Esophagus squamous epithelium (tissue), 5 donors: Measurements from ENCODE around the gene PPP2R3A. TPM values are rescaled to one million over a fixed set of nuclear protein-coding genes. Genes with fewer than 3 reads are reported as not detected.
"Not testable (repeated sequence)": the region's sequence is repeated elsewhere in the genome, so short reads cannot be mapped to it uniquely, and the experiment has no call there.

Experiments used
- DNase-seq: peaks from one replicate; lab custom pipeline; 2025; lab: John Stamatoyannopoulos, UW
- H3K27ac ChIP-seq, 4 donors: fragments of 200-600 bp; sonication (generic); one replicate each; pipeline ENCODE4 v1.5.1; 2016 to 2019; ENCODE audit warnings: mild to moderate bottlenecking in 1 of 4
- H3K27me3 ChIP-seq, 4 donors: fragments of 200-600 bp; sonication (generic); 1 replicate in 3 of 4; 2 replicates in 1 of 4; pipeline versions ENCODE4 v1.5.1 to v1.6.0; 2017 to 2021; ENCODE audit warnings: antibody characterized with exemption in 1 of 4
- H3K36me3 ChIP-seq, 3 donors: fragments of 200-600 bp; sonication (generic); one replicate each; pipeline ENCODE4 v1.5.1; 2016 to 2019
- H3K4me1 ChIP-seq, 3 donors: fragments of 200-600 bp; sonication (generic); one replicate each; pipeline ENCODE4 v1.5.1; 2017 to 2019
- H3K4me3 ChIP-seq, 4 donors: fragments of 200-600 bp; sonication (generic); 1 replicate in 3 of 4; 2 replicates in 1 of 4; pipeline ENCODE4 v1.5.1; 2016 to 2019; ENCODE audit warnings: mild to moderate bottlenecking in 2 of 4, moderate library complexity in 1 of 4
- H3K9me3 ChIP-seq, 3 donors: fragments of 200-600 bp; sonication (generic); one replicate each; pipeline ENCODE4 v1.5.1; 2016 to 2019
- CTCF ChIP-seq, 6 experiments: fragments of 450-650 bp in 4 of 6; fragments of 200-600 bp in 2 of 6; sonication (generic) in 2 of 6; IDR thresholded peaks; one replicate each; pipeline ENCODE4 v1.5.1; 2016 to 2019; ENCODE audit warnings: antibody characterized with exemption in 6 of 6, mild to moderate bottlenecking in 4 of 6, moderate library complexity in 4 of 6
- POLR2A ChIP-seq, 4 donors: fragments of 450-650 bp; IDR thresholded peaks; one replicate each; pipeline ENCODE4 v1.6.1; 2017; ENCODE audit warnings: antibody characterized with exemption in 4 of 4, mild to moderate bottlenecking in 4 of 4, moderate library complexity in 3 of 4
- WGBS, 2 donors: methylation state at CpG; one replicate each; pipeline ENCODE4 v1.1.5; 2018; 5-methylcytosine and 5-hydroxymethylcytosine counted together
- intact Hi-C: fragments of 100-400 bp; cut with DNase I; formaldehyde crosslinking; loops from one replicate; pipeline ENCODE4 v1.15.0; 2022
- total RNA-seq, 4 donors: library from RNA; depleted of rRNA; stranded (reverse); fragments of >200 nt; gene quantifications; one replicate each; pipeline ENCODE4 v1.1.0, GENCODE V29; 2016
- donor health status: DM: yes; HTN: yes; CAD: no.

PPP2R3A gene
- total RNA-seq, 4 donors from 2014 or later: 9.4 to 15.6 (median 13.6) TPM

- no peak for DNase-seq
- TF ChIP-seq POLR2A (IDR thresholded peaks at IDR 0.05) (no peak), CTCF (IDR thresholded peaks at IDR 0.05) (no peak)
- 50% methylated on average over 1 to 2 of the region's 2 CpGs for WGBS, 2 donors
- H3K36me3 ChIP-seq: peaks cover 0 to 4% (median 0%) of the 10 kb centered on the region in 3 donors
- no peaks in the 10 kb centered on the region for H3K9me3 ChIP-seq
- intact Hi-C loops: no loop called here
- no peaks in the 10 kb centered on the region for H3K27me3 ChIP-seq
- no peak overlapping the region for H3K4me3 ChIP-seq
- no peak overlapping the region for H3K27ac ChIP-seq
- H3K4me1 ChIP-seq: no peaks in the 10 kb centered on the region
These were observed 170.9 kb downstream of the PPP2R3A start for GRCh38 chr3:136136454-136136853.

- no peaks in the 10 kb centered on the region for H3K9me3 ChIP-seq
- H3K27me3 ChIP-seq: no peaks in the 10 kb centered on the region
- no peak for DNase-seq
- H3K4me3 ChIP-seq: no peak overlapping the region
- intact Hi-C loops: no loop called here
- peaks cover 0 to 13% (median 8%) of the 10 kb centered on the region in 3 donors for H3K4me1 ChIP-seq
- peaks cover 0 to 34% (median 0%) of the 10 kb centered on the region in 3 donors for H3K36me3 ChIP-seq
- H3K27ac ChIP-seq: no peak overlapping the region
- no peak for TF ChIP-seq CTCF (IDR thresholded peaks at IDR 0.05)
- no peak for TF ChIP-seq POLR2A (IDR thresholded peaks at IDR 0.05)
These were observed 175.8 kb downstream of the PPP2R3A start for GRCh38 chr3:136141291-136141785.

- Histone ChIP-seq H3K36me3 (peaks cover 0 to 36% (median 0%) of the 10 kb centered on the region in 3 donors), H3K27ac (peak overlapping the region in 1 of 4 donors; percentile 28), H3K4me3 (no peak overlapping the region), H3K4me1 (peaks cover 0 to 14% (median 8%) of the 10 kb centered on the region in 3 donors), H3K27me3 (no peaks in the 10 kb centered on the region), H3K9me3 (no peaks in the 10 kb centered on the region)
- no peak for DNase-seq
- 61% methylated on average over 4 of the region's 4 CpGs for WGBS, 2 donors
- intact Hi-C loops: no loop called here
- TF ChIP-seq CTCF (IDR thresholded peaks at IDR 0.05) (no peak), POLR2A (IDR thresholded peaks at IDR 0.05) (no peak)
These were observed 176.4 kb downstream of the PPP2R3A start for GRCh38 chr3:136141891-136142290.

GRCh38 chr3:136142592-136142991 lies 177.1 kb downstream of the PPP2R3A start:
- Histone ChIP-seq H3K27ac (peak overlapping the region in 1 of 4 donors; percentile 28), H3K36me3 (peaks cover 0 to 41% (median 0%) of the 10 kb centered on the region in 3 donors), H3K27me3 (no peaks in the 10 kb centered on the region), H3K4me3 (no peak overlapping the region), H3K9me3 (no peaks in the 10 kb centered on the region), H3K4me1 (peaks cover 0 to 17% (median 8%) of the 10 kb centered on the region in 3 donors)
- no peak for DNase-seq
- WGBS, 2 donors: 37 to 38% methylated on average over 3 of the region's 3 CpGs
- TF ChIP-seq POLR2A (IDR thresholded peaks at IDR 0.05) (no peak), CTCF (IDR thresholded peaks at IDR 0.05) (no peak)
- intact Hi-C loops: no loop called here

- WGBS, 2 donors: 91 to 100% methylated on average over 4 of the region's 4 CpGs
- DNase-seq, H3K9me3 ChIP-seq, H3K27ac ChIP-seq, H3K4me3 ChIP-seq, intact Hi-C loops, H3K27me3 ChIP-seq: not testable (repeated sequence)
- H3K4me1 ChIP-seq: peaks cover 0 to 22% (median 8%) of the 10 kb centered on the region in 3 donors
- peaks cover 0 to 37% (median 0%) of the 10 kb centered on the region in 3 donors for H3K36me3 ChIP-seq
These were observed 178.9 kb downstream of the PPP2R3A start for GRCh38 chr3:136144397-136144796.
